ENCODE data around the gene BMS1.

DNA sequence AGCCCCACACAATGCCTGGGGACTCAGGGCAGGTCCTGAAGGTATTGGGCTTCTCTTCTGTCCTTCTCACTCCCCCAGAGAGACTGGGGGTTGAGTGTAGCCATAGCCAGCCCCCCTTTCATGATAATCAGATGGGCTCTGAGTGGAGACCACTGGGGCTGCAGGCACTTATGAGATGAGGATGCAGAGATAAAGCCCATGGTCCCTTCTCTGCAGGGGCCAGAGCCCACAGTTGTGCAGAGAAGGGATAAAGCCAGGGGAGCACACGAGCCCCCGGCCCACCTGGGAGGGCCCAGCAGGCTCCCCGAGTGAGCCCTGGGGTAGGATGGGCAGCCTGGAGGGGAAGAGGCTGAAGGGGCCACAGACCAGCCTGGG lies 96.2 kb downstream of the BMS1 start:
- TF ChIP-seq, protein P1, sequence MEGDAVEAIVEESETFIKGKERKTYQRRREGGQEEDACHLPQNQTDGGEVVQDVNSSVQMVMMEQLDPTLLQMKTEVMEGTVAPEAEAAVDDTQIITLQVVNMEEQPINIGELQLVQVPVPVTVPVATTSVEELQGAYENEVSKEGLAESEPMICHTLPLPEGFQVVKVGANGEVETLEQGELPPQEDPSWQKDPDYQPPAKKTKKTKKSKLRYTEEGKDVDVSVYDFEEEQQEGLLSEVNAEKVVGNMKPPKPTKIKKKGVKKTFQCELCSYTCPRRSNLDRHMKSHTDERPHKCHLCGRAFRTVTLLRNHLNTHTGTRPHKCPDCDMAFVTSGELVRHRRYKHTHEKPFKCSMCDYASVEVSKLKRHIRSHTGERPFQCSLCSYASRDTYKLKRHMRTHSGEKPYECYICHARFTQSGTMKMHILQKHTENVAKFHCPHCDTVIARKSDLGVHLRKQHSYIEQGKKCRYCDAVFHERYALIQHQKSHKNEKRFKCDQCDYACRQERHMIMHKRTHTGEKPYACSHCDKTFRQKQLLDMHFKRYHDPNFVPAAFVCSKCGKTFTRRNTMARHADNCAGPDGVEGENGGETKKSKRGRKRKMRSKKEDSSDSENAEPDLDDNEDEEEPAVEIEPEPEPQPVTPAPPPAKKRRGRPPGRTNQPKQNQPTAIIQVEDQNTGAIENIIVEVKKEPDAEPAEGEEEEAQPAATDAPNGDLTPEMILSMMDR (IDR thresholded peaks at IDR 0.05) = no peak
- TF ChIP-seq REST (IDR thresholded peaks at IDR 0.05; ENCODE audit: insufficient read depth in 1 of 2, low read depth in 2 of 2, low read length in 1 of 2) (no peak), TCF7L2 (IDR thresholded peaks at IDR 0.05; ENCODE audit: low read depth, low read length) (no peak)
